Liver (tissue), 9 donors: ENCODE results near the gene ULBP3. TPM values are rescaled to one million over a fixed set of nuclear protein-coding genes. Genes with fewer than 3 reads are reported as not detected.
"Not testable (repeated sequence)": the region's sequence is repeated elsewhere in the genome, so short reads cannot be mapped to it uniquely, and the experiment has no call there.

Experiments used
- DNase-seq: peaks from one replicate; pipeline ENCODE4 v3.0.0-alpha.2; 2017; ENCODE audit warnings: low spot score
- H3K27ac ChIP-seq, 2 donors: one replicate each; pipeline ENCODE4 v1.7.0; 2013; ENCODE audit warnings: inconsistent platforms in 2 of 2, low read length in 2 of 2, control low read depth in 1 of 2, low read depth in 1 of 2, mild to moderate bottlenecking in 1 of 2
- H3K27me3 ChIP-seq, 4 donors: one replicate each; pipeline versions ENCODE4 v1.6.1 to v1.7.0; 2013; ENCODE audit warnings: low read length in 3 of 4, inconsistent platforms in 1 of 4, mild to moderate bottlenecking in 1 of 4, moderate library complexity in 1 of 4; ENCODE audit not compliant: control insufficient read depth in 4 of 4, insufficient read depth in 4 of 4
- H3K36me3 ChIP-seq, 4 donors: one replicate each; pipeline versions ENCODE4 v1.6.1 to v1.7.0; 2013; ENCODE audit warnings: low read length in 3 of 4, mild to moderate bottlenecking in 3 of 4, low read depth in 1 of 4, moderate library complexity in 1 of 4; ENCODE audit not compliant: control insufficient read depth in 4 of 4, insufficient read depth in 3 of 4
- H3K4me1 ChIP-seq, 4 donors: one replicate each; pipeline versions ENCODE4 v1.6.1 to v1.7.0; 2013; ENCODE audit warnings: low read length in 3 of 4, mild to moderate bottlenecking in 3 of 4, moderate library complexity in 1 of 4; ENCODE audit not compliant: control insufficient read depth in 4 of 4, insufficient read depth in 4 of 4
- H3K4me3 ChIP-seq, 3 donors: one replicate each; pipeline versions ENCODE4 v1.6.1 to v1.7.0; 2013; ENCODE audit warnings: low read length in 3 of 3, control low read depth in 1 of 3, low read depth in 1 of 3, mild to moderate bottlenecking in 1 of 3
- H3K9ac ChIP-seq, 2 donors: one replicate each; pipeline ENCODE4 v1.7.0; 2013; ENCODE audit warnings: low read length in 2 of 2, mild to moderate bottlenecking in 2 of 2, moderate library complexity in 2 of 2, control low read depth in 1 of 2, low read depth in 1 of 2
- H3K9me3 ChIP-seq, 4 donors: one replicate each; pipeline versions ENCODE4 v1.6.1 to v1.7.0; 2013; ENCODE audit warnings: low read length in 3 of 4; ENCODE audit not compliant: control insufficient read depth in 4 of 4
- ATF3 ChIP-seq: IDR thresholded peaks from 2 replicates; pipeline ENCODE4 v1.6.1; 2016; ENCODE audit warnings: antibody characterized with exemption
- CTCF ChIP-seq: fragments of 150-350 bp; IDR thresholded peaks from 2 replicates; pipeline ENCODE4 v1.5.1; 2017; ENCODE audit warnings: improper control_type of control experiment, low read depth, low read length; ENCODE audit not compliant: missing input control
- EGR1 ChIP-seq, 2 donors: IDR thresholded peaks; 2 replicates each; pipeline ENCODE4 v1.6.1; 2016 to 2018; ENCODE audit warnings: antibody characterized with exemption in 2 of 2, low read depth in 2 of 2
- FOXA1 ChIP-seq: IDR thresholded peaks from 2 replicates; pipeline ENCODE4 v1.6.1; 2016; ENCODE audit warnings: antibody characterized with exemption
- FOXA2 ChIP-seq: IDR thresholded peaks from 2 replicates; pipeline ENCODE4 v1.6.1; 2016; ENCODE audit warnings: antibody characterized with exemption
- GABPA ChIP-seq, 2 donors: IDR thresholded peaks in 1 of 2; conservative IDR thresholded peaks in 1 of 2; 2 replicates each; pipeline ENCODE4 v1.6.1; 2016; ENCODE audit warnings: antibody characterized with exemption in 2 of 2, mild to moderate bottlenecking in 1 of 2, moderate library complexity in 1 of 2
- HNF4A ChIP-seq, 2 donors: conservative IDR thresholded peaks; 2 replicates each; pipeline ENCODE4 v1.6.1; 2016; ENCODE audit warnings: antibody characterized with exemption in 2 of 2, mild to moderate bottlenecking in 2 of 2
- HNF4G ChIP-seq: IDR thresholded peaks from 2 replicates; pipeline ENCODE4 v1.6.1; 2016; ENCODE audit warnings: antibody characterized with exemption
- JUND ChIP-seq, 2 donors: IDR thresholded peaks; 2 replicates each; pipeline ENCODE4 v1.6.1; 2016; ENCODE audit warnings: antibody characterized with exemption in 2 of 2
- MAX ChIP-seq: IDR thresholded peaks from 2 replicates; pipeline ENCODE4 v1.6.1; 2016; ENCODE audit warnings: antibody characterized with exemption
- NR2F2 ChIP-seq: IDR thresholded peaks from 2 replicates; pipeline ENCODE4 v1.6.1; 2016; ENCODE audit warnings: antibody characterized with exemption
- RAD21 ChIP-seq, 2 donors: IDR thresholded peaks; 2 replicates each; pipeline ENCODE4 v1.6.1; 2016; ENCODE audit warnings: antibody characterized with exemption in 2 of 2, mild to moderate bottlenecking in 2 of 2
- SP1 ChIP-seq: IDR thresholded peaks from 2 replicates; pipeline ENCODE4 v1.6.1; 2018; ENCODE audit warnings: antibody characterized with exemption, mild to moderate bottlenecking
- YY1 ChIP-seq: IDR thresholded peaks from 2 replicates; pipeline ENCODE4 v1.6.1; 2016; ENCODE audit warnings: antibody characterized with exemption, mild to moderate bottlenecking
- ZBTB33 ChIP-seq: IDR thresholded peaks from 2 replicates; pipeline ENCODE4 v1.6.1; 2016; ENCODE audit warnings: antibody characterized with exemption
- WGBS: extraction: QIAGEN DNeasy Blood & Tissue Kit; methylation state at CpG from one replicate; pipeline ENCODE4 v1.1.7; 2013; 5-methylcytosine and 5-hydroxymethylcytosine counted together
- polyA plus RNA-seq, 2 donors: library from polyadenylated mRNA; stranded (reverse) in 1 of 2; unstranded in 1 of 2; fragments of 200-250 nt in 1 of 2; fragments of >200 nt in 1 of 2; fragmentation: Nextera tagmentation in 1 of 2; extraction: Ambion mirVana in 1 of 2; gene quantifications; one replicate each; pipeline versions ENCODE4 v1.2.1 to v1.2.3, GENCODE V29; 2013 to 2015
- total RNA-seq, 2 donors: library from RNA; depleted of rRNA; stranded (reverse); fragments of >200 nt; gene quantifications; one replicate each; pipeline ENCODE4 v1.2.3, GENCODE V29; 2014
- donor health status: healthy.
- donor health status: healthy.
- donor health status: healthy.
- donor health status: healthy.
- donor health status: healthy.

ULBP3 gene
- total and polyA plus RNA-seq, 4 donors = 0.88 to 2.3 (median 0.92) TPM; not detected in 1

GRCh38 chr6:150024646-150025155 lies 44.2 kb downstream of the ULBP3 start (continued):
- no peak for TF ChIP-seq CTCF
- no peak for TF ChIP-seq RAD21 (IDR thresholded peaks at IDR 0.05)
- no peak for TF ChIP-seq SP1
- TF ChIP-seq HNF4A (conservative IDR thresholded peaks at IDR 0.05) = no peak
- no peak for TF ChIP-seq YY1
- TF ChIP-seq FOXA1 = no peak

GRCh38 chr6:150024021-150024420 lies 44.9 kb downstream of the ULBP3 start:
- peaks cover 0 to 10% (median 2%) of the 10 kb centered on the region in 4 donors for H3K27me3 ChIP-seq
- not testable (repeated sequence) for DNase-seq, H3K9me3 ChIP-seq, H3K4me1 ChIP-seq, H3K4me3 ChIP-seq, H3K36me3 ChIP-seq, H3K27ac ChIP-seq, H3K9ac ChIP-seq
- WGBS = 62% methylated on average over 2 of the region's 2 CpGs

GRCh38 chr6:150021870-150022269 lies 47.1 kb downstream of the ULBP3 start:
- not testable (repeated sequence) for H3K4me3 ChIP-seq, H3K4me1 ChIP-seq, H3K9ac ChIP-seq, H3K27ac ChIP-seq, H3K27me3 ChIP-seq, DNase-seq, H3K9me3 ChIP-seq, H3K36me3 ChIP-seq
- 85% methylated on average over 3 of the region's 6 CpGs for WGBS

- DNase-seq = no peak
- Histone ChIP-seq H3K4me1 (peaks cover 0 to 3% (median 0%) of the 10 kb centered on the region in 4 donors), H3K4me3 (no peak overlapping the region), H3K36me3 (no peaks in the 10 kb centered on the region), H3K9me3 (no peaks in the 10 kb centered on the region), H3K9ac (no peak overlapping the region), H3K27ac (no peak overlapping the region), H3K27me3 (peaks cover 0 to 14% (median 4%) of the 10 kb centered on the region in 4 donors)
- TF ChIP-seq FOXA1 (no peak), EGR1 (IDR thresholded peaks at IDR 0.05; ENCODE audit: low read depth in 2 of 2) (no peak), SP1 (no peak), JUND (IDR thresholded peaks at IDR 0.05) (no peak), ZBTB33 (no peak), ATF3 (no peak), CTCF (no peak), HNF4G (no peak), GABPA (IDR thresholded peaks at IDR 0.05 in 1 of 2, conservative IDR thresholded peaks at IDR 0.05 in 1 of 2) (no peak), NR2F2 (no peak), FOXA2 (no peak), MAX (no peak)
- WGBS = 55% methylated on average over 6 of the region's 6 CpGs
Observed at GRCh38 chr6:150018846-150019580, 49.9 kb downstream of the ULBP3 start.
